Small intestine (tissue), 7 donors: ENCODE results near the gene MAML2. TPM values are rescaled to one million over a fixed set of nuclear protein-coding genes. Genes with fewer than 3 reads are reported as not detected.

Experiments used
- DNase-seq, 2 donors: peaks; one replicate each; pipeline versions ENCODE4 v3.0.0 to v3.0.0-alpha.2; 2013
- FAIRE-seq: peaks from 2 replicates; lab custom pipeline; 2012; peaks lifted over from hg19 to GRCh38; lab: Jason Lieb, UNC
- H3K27ac ChIP-seq, 3 donors: one replicate each; pipeline ENCODE4 v1.5.1; 2013; ENCODE audit warnings: low read length in 2 of 3, mild to moderate bottlenecking in 2 of 3, control low read depth in 1 of 3, inconsistent platforms in 1 of 3, low read depth in 1 of 3, moderate library complexity in 1 of 3
- H3K27me3 ChIP-seq, 3 donors: one replicate each; pipeline ENCODE4 v1.6.1; 2013; ENCODE audit warnings: low read length in 3 of 3, inconsistent platforms in 1 of 3; ENCODE audit not compliant: control insufficient read depth in 3 of 3, insufficient read depth in 3 of 3
- H3K36me3 ChIP-seq, 3 donors: one replicate each; pipeline ENCODE4 v1.6.1; 2013; ENCODE audit warnings: low read length in 3 of 3, inconsistent platforms in 1 of 3, low read depth in 1 of 3, mild to moderate bottlenecking in 1 of 3, moderate library complexity in 1 of 3; ENCODE audit not compliant: control insufficient read depth in 3 of 3, insufficient read depth in 2 of 3
- H3K4me1 ChIP-seq, 3 donors: one replicate each; pipeline ENCODE4 v1.6.1; 2013; ENCODE audit warnings: low read length in 2 of 3, inconsistent platforms in 1 of 3, low read depth in 1 of 3, mild to moderate bottlenecking in 1 of 3, moderate library complexity in 1 of 3; ENCODE audit not compliant: control insufficient read depth in 3 of 3, insufficient read depth in 2 of 3
- H3K4me3 ChIP-seq, 3 donors: one replicate each; pipeline ENCODE4 v1.5.1; 2013; ENCODE audit warnings: low read length in 3 of 3, control low read depth in 1 of 3, inconsistent platforms in 1 of 3, low read depth in 1 of 3, mild to moderate bottlenecking in 1 of 3, moderate library complexity in 1 of 3
- H3K9me3 ChIP-seq, 2 donors: one replicate each; pipeline ENCODE4 v1.6.1; 2013; ENCODE audit warnings: low read depth in 1 of 2, low read length in 1 of 2; ENCODE audit not compliant: control insufficient read depth in 2 of 2, insufficient read depth in 1 of 2
- WGBS, 3 donors: extraction: QIAGEN DNeasy Blood & Tissue Kit; methylation state at CpG; one replicate each; pipeline ENCODE4 v1.1.7; 2013; 5-methylcytosine and 5-hydroxymethylcytosine counted together
- polyA plus RNA-seq, 4 donors: library from polyadenylated mRNA; stranded (reverse) in 3 of 4; unstranded in 1 of 4; fragments of 200-250 nt in 3 of 4; fragments of 120-200 nt in 1 of 4; gene quantifications; one replicate each; pipeline versions ENCODE4 v1.2.1 to v1.2.3, GENCODE V29; 2013
- donor health status: healthy with polysubstance abuse.
- donor health status: control.
- donor health status: control.
- donor health status: Bipolar disorder and iron deficiency.
- donor health status: healthy.

Gene MAML2
- polyA plus RNA-seq, 4 donors = 0.45 to 11.6 (median 1.6) TPM

DNA sequence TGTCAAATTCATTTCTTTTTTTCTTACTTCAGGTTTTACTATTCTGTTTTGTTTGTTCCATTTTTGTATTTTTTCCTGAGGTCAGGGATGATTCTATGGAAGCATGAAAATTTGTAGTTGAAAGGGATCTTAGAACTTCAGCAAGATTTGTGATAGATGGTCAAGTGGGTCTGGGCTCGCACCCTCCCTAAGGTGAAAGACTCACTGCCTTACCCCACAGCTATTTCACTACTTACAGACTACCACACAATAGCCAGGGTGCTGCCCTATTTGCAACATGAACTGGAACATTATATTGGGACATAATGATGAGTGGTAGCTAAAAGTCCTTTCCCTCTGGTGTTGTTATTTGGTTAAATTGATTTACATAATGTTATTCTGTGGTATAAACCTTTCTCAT is 62.6 kb downstream of the MAML2 start:
- Histone ChIP-seq H3K36me3 (peaks cover 0 to 2% (median 0%) of the 10 kb centered on the region in 3 donors), H3K4me3 (no peak overlapping the region), H3K27me3 (no peaks in the 10 kb centered on the region), H3K4me1 (peaks cover 0 to 9% (median 3%) of the 10 kb centered on the region in 3 donors), H3K9me3 (no peaks in the 10 kb centered on the region), H3K27ac (no peak overlapping the region)
- WGBS, 3 donors = 84 to 100% (median 95%) methylated on average over 1 of the region's 1 CpG
- DNase-seq (no peak), FAIRE-seq (no peak)

DNA sequence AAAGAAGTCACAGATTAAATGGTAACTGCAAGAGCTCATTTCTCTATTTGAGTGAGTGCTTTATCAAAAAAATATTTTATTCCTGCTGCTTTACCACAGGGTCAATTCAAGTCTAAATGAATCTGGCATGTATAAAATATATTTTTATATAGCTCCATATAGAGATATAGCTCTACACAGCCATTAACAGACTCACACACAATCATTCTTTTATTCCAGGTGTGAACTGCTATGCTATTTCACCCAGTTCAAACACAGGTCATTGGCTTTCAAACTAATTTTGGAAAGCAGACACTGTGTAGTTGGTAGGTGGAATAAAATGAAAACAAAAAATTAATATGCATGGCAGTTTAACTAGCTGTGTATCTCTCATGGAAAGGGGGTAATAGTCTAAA is 63.1 kb downstream of the MAML2 start:
- DNase-seq (no peak), FAIRE-seq (no peak)
- H3K27me3 ChIP-seq = no peaks in the 10 kb centered on the region
- H3K4me3 ChIP-seq = no peak overlapping the region
- H3K36me3 ChIP-seq = peaks cover 0 to 2% (median 0%) of the 10 kb centered on the region in 3 donors
- H3K4me1 ChIP-seq = peaks cover 0 to 9% (median 3%) of the 10 kb centered on the region in 3 donors
- H3K27ac ChIP-seq = no peak overlapping the region
- H3K9me3 ChIP-seq = no peaks in the 10 kb centered on the region

DNA sequence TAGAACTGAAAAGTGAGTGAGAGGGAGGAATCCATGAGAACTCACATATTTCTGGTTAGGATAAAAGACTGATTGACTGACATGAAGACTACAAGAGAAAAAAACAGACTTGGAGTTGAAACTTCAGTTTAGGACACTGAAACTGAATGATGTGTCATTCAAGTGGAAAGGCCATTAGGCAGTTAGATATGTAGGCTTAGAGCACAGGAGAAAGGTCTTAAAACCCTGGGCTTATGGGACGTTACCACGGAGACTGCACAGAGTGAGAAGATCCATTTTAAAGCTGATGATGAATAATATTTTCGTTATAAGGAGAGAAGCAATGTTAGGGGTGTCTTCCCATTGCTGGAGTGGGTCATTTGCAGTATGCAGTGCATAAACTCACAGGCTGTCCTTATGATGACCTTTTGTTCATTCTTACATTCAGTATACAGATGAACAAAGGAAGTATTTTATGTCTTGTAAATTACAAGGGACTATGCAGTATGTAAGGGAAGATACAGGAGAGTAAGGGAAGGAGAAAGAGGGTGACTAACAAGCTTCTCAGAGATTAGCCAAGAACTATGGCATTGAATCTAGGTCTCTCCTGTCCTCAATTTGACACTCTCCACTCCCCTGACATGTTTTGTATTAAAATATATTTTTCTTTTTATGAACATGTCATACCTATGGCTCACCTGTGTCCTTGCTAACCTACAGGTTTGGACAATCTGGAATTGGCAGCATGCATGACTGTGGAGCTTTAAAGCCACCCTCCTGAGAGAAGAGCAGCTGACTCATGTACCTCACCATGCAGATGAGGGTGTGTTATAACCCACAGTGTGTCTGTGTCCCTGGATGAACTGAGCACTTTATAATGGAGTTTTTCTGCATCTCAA is 63.7 kb downstream of the MAML2 start:
- Histone ChIP-seq H3K4me1 (peaks cover 0 to 9% (median 3%) of the 10 kb centered on the region in 3 donors), H3K9me3 (no peaks in the 10 kb centered on the region), H3K27me3 (no peaks in the 10 kb centered on the region), H3K36me3 (peaks cover 0 to 2% (median 0%) of the 10 kb centered on the region in 3 donors), H3K4me3 (no peak overlapping the region), H3K27ac (no peak overlapping the region)
- 74 to 83% (median 82%) methylated on average over 3 of the region's 3 CpGs for WGBS, 3 donors
- DNase-seq (no peak), FAIRE-seq (no peak)

DNA sequence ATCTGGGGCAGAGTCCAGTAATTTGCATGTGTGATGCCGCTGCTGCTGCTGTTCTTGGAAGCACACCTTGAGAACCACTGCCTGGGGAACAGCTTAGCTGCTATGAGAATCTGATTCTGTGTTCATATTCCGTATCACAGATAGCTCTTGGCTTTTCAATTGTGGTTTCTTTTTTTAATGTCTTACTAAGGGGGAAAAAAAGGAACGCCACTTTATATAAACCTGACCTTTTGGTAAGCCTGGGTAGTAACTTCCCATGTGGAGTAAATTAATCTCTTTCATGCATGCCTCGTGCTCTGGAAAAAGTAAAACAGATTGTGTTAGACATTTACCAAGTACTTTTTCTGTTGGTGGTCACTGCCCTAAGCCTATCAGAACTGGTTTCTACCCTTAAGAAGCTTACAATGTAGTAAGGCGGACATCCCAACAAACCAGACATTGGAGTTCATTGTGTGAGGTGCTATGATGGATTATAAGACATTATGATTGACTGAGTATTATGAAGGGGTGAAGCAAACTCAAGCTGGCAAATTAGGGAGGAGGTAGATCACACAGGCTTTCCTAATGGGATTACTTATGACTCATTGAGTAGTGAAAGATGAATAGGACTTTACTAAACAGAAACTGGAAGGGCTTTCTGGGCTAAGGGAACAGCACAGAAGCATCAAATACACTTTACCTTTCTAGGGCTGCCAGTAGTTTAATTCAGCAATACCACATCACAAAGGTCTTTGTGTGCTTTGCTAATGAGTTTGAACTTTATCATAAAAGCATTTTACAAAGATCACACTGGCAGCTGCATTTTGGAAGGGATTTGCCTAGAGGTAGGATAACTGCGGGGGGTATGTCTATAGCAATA is 64.7 kb downstream of the MAML2 start:
- DNase-seq = peak in 1 of 2 donors; percentile 47
- Histone ChIP-seq H3K36me3 (peaks cover 0 to 2% (median 0%) of the 10 kb centered on the region in 3 donors), H3K4me3 (no peak overlapping the region), H3K9me3 (no peaks in the 10 kb centered on the region), H3K27ac (no peak overlapping the region), H3K27me3 (no peaks in the 10 kb centered on the region), H3K4me1 (peaks cover 0 to 9% (median 3%) of the 10 kb centered on the region in 3 donors)
- no peak for FAIRE-seq
- WGBS, 3 donors = 51 to 71% (median 68%) methylated on average over 6 of the region's 6 CpGs

DNA sequence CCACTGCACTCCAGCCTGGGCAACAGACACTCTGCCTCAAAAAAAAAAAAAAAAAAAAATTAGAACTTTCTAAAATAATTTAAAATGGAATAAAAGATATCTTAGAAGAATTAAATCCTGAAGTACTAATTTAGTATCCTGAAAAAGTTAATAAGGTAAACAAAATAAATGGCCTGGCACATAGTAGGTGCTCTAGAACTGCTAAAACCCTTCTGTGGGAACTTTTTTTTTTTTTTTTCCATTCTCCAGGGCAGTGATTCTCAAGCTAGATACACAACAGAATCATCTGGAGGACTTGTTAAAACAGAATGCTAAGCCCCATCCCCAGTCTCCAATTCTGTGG is 65.3 kb downstream of the MAML2 start:
- no peak for FAIRE-seq

DNA sequence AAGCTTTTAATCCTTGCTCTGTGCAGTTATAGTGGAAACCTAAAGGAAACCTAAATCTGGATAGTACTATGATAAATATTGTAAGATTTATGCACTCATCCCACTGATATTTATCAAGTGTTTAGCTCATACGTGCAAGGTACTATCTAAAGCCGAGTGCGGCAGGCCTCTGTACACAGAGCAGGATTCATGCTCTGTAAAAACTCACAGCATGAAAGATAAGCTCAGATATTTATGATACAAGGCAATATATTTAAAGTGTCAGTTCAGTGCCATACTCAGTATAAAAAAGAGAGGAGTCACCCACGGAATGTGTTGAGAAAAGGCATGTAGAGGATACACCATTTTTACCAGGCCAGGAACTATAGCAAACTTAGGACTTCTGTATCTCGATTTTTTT is 66.2 kb downstream of the MAML2 start:
- H3K27ac ChIP-seq = no peak overlapping the region
- H3K27me3 ChIP-seq = no peaks in the 10 kb centered on the region
- H3K4me3 ChIP-seq = no peak overlapping the region
- H3K4me1 ChIP-seq = peaks cover 0 to 9% (median 3%) of the 10 kb centered on the region in 3 donors
- DNase-seq = peak in 1 of 2 donors; percentile 29
- no peak for FAIRE-seq
- peaks cover 0 to 2% (median 0%) of the 10 kb centered on the region in 3 donors for H3K36me3 ChIP-seq
- no peaks in the 10 kb centered on the region for H3K9me3 ChIP-seq
- 68 to 74% (median 68%) methylated on average over 5 of the region's 5 CpGs for WGBS, 3 donors

More for the DNA sequence above, 65.3 kb downstream of the MAML2 start:
- DNase-seq = no peak
- Histone ChIP-seq H3K27ac (no peak overlapping the region), H3K36me3 (peaks cover 0 to 2% (median 0%) of the 10 kb centered on the region in 3 donors), H3K4me3 (no peak overlapping the region), H3K9me3 (no peaks in the 10 kb centered on the region), H3K27me3 (no peaks in the 10 kb centered on the region), H3K4me1 (peaks cover 0 to 9% (median 3%) of the 10 kb centered on the region in 3 donors)

DNA sequence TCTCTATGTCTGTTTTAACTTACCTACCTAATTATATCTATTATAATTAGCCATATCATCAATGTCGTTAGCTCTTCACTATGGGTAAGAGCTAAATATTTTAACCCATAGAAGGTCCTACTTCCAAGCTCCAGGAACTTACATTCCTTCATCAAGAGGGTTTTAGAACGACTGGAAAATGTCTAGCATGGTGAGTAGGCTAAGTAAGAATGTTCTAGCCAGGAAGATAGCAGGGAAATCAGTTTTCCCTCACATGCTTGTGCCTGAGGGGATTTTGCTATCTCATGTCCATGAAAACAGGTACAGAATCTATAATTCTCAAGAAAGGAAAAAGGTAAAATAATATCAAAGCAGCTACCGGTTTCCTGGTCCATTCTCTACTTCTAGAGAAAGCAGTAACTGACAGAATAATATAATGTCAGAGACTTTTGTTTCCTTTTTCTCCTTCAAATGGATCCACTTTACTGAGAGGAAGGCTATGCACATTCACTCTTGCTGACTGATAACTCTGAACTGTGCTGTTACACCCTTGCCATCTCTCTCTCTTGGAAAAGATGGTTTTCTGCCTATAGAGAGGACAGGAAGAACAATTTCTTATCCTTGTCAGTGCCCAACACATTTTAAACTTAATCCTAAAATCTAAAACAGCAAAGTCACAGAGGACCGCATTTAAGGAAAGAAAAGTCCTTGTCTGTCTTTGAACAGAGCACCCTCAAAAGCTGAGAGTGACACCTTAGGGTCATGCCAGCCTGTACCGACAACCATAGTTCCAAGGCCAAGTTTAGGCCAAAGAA is 67.0 kb downstream of the MAML2 start:
- DNase-seq = no peak
- H3K4me1 ChIP-seq = peaks cover 0 to 9% (median 3%) of the 10 kb centered on the region in 3 donors
- H3K36me3 ChIP-seq = peaks cover 0 to under 1% (median 0%) of the 10 kb centered on the region in 3 donors
- no peaks in the 10 kb centered on the region for H3K27me3 ChIP-seq
- H3K9me3 ChIP-seq = no peaks in the 10 kb centered on the region
- WGBS, 3 donors = 79 to 89% (median 88%) methylated on average over 5 of the region's 5 CpGs
- no peak for FAIRE-seq
- H3K27ac ChIP-seq = no peak overlapping the region
- no peak overlapping the region for H3K4me3 ChIP-seq

DNA sequence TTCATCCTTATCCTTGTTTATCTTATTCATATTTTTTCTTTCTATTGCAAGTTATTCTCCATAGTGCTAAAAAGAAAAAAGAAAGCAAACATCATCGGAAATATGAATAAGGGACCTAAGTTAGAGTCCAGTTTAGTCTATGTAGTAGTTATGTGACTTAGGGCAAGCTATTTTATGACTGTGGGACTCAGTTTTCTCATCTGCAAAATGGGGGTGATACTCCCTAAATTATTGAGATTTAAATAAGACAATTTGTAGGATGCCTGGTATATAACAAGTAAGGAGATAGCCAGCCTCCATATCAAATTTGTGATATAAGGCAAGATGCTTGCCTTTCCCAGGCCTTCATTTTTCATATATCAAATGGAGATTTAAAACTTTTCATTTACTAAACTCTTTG is 69.5 kb downstream of the MAML2 start:
- no peak for FAIRE-seq
- Histone ChIP-seq H3K27me3 (no peaks in the 10 kb centered on the region), H3K9me3 (no peaks in the 10 kb centered on the region), H3K27ac (no peak overlapping the region), H3K4me3 (no peak overlapping the region), H3K36me3 (peaks cover 0 to 7% (median 0%) of the 10 kb centered on the region in 3 donors), H3K4me1 (peaks cover 0 to 3% (median 0%) of the 10 kb centered on the region in 3 donors)
- WGBS, 3 donors = 86 to 96% (median 92%) methylated on average over 1 of the region's 1 CpG
- DNase-seq = no peak
